ENCODE results near the gene TFE3.

TFE3 gene

GRCh38 chrX:49043220-49043986 is at the start of gene TFE3:
TFE3 (minus strand) TSS chrX:49043357; CDS start chrX:49043226, 131 bp downstream.
- DNase-seq (ENCODE audit: low read depth in 2 of 2): peak; percentile 94 to 96

GRCh38 chrX:49089553-49089952 is 46.4 kb upstream of the TFE3 start:
- DNase-seq (ENCODE audit: low read depth in 2 of 2): no peak

- DNase-seq (ENCODE audit: low read depth in 2 of 2): no peak
Measured at GRCh38 chrX:49082271-49082871, 39.2 kb upstream of the TFE3 start.

- peak; percentile 60 to 68 for DNase-seq (ENCODE audit: low read depth in 2 of 2)
Measured at GRCh38 chrX:49079489-49080428, 36.6 kb upstream of the TFE3 start, which contains the start of gene WDR45. WDR45 (minus strand) TSS chrX:49079887; CDS start chrX:49078095, 1,792 bp downstream.

- no peak for DNase-seq (ENCODE audit: low read depth in 2 of 2)
Measured at GRCh38 chrX:49077941-49078340, 34.8 kb upstream of the TFE3 start.

GRCh38 chrX:49075347-49075746 is 32.2 kb upstream of the TFE3 start:
- no peak for DNase-seq (ENCODE audit: low read depth in 2 of 2)

- peak; percentile 82 to 86 for DNase-seq (ENCODE audit: low read depth in 2 of 2)
Measured at GRCh38 chrX:49073601-49074575, 30.7 kb upstream of the TFE3 start, which contains the start of gene PRAF2. PRAF2 (minus strand) TSS chrX:49074002; CDS start chrX:49073987, 15 bp downstream.

GRCh38 chrX:49072712-49073095 is 29.5 kb upstream of the TFE3 start:
- DNase-seq (ENCODE audit: low read depth in 2 of 2): no peak

GRCh38 chrX:49071877-49072711 is 28.9 kb upstream of the TFE3 start:
- DNase-seq (ENCODE audit: low read depth in 2 of 2): no peak

- DNase-seq (ENCODE audit: low read depth in 2 of 2): no peak
Measured at GRCh38 chrX:49070988-49071387, 27.8 kb upstream of the TFE3 start.

- DNase-seq (ENCODE audit: low read depth in 2 of 2): no peak
Measured at GRCh38 chrX:49069038-49069437, 25.9 kb upstream of the TFE3 start.

- no peak for DNase-seq (ENCODE audit: low read depth in 2 of 2)
Measured at GRCh38 chrX:49067285-49068120, 24.3 kb upstream of the TFE3 start.

GRCh38 chrX:49066690-49067089 is 23.5 kb upstream of the TFE3 start:
- no peak for DNase-seq (ENCODE audit: low read depth in 2 of 2)

GRCh38 chrX:49066278-49066677 is 23.1 kb upstream of the TFE3 start:
- no peak for DNase-seq (ENCODE audit: low read depth in 2 of 2)

- DNase-seq (ENCODE audit: low read depth in 2 of 2): no peak
Measured at GRCh38 chrX:49064735-49065134, 21.6 kb upstream of the TFE3 start.

GRCh38 chrX:49064303-49064702 is 21.1 kb upstream of the TFE3 start:
- no peak for DNase-seq (ENCODE audit: low read depth in 2 of 2)

- no peak for DNase-seq (ENCODE audit: low read depth in 2 of 2)
Measured at GRCh38 chrX:49063715-49064114, 20.6 kb upstream of the TFE3 start.

- DNase-seq (ENCODE audit: low read depth in 2 of 2): no peak
Measured at GRCh38 chrX:49061916-49062315, 18.8 kb upstream of the TFE3 start.

- no peak for DNase-seq (ENCODE audit: low read depth in 2 of 2)
Measured at GRCh38 chrX:49061490-49061889, 18.3 kb upstream of the TFE3 start.
